ENCODE results near the gene ESPL1. TPM values are rescaled to one million over a fixed set of nuclear protein-coding genes. Genes with fewer than 3 reads are reported as not detected.

Gene ESPL1
- total RNA-seq, 2 experiments from 2014 or later, result 78.2 to 121 TPM

GRCh38 chr12:53227836-53228235 is 40.3 kb upstream of the ESPL1 start:
- no peak for DNase-seq (ENCODE audit: low spot score)
- no peaks in the 10 kb centered on the region for H3K79me2 ChIP-seq (ENCODE audit: insufficient read depth, low read depth, low read length)
- no peaks in the 10 kb centered on the region for H3K36me3 ChIP-seq (ENCODE audit: insufficient read depth, low read length)
- TF ChIP-seq EZH2phosphoT487 (IDR thresholded peaks at IDR 0.05; ENCODE audit: borderline replicate concordance, low read depth, low read length), result no peak
- no peak for TF ChIP-seq CTCF (conservative IDR thresholded peaks at IDR 0.05; ENCODE audit: low read length)
- H3K9me3 ChIP-seq (ENCODE audit: low read length), result no peaks in the 10 kb centered on the region
- no peaks in the 10 kb centered on the region for H4K20me1 ChIP-seq (ENCODE audit: insufficient read depth, low read length)
- no peak overlapping the region for H2AFZ ChIP-seq (ENCODE audit: low read length)
- peaks cover 27% of the 10 kb centered on the region for H3K4me1 ChIP-seq (ENCODE audit: insufficient read depth, low read length, poor library complexity, severe bottlenecking)
- H3K4me3 ChIP-seq (ENCODE audit: low read depth, low read length, poor library complexity, severe bottlenecking), result no peak overlapping the region
- intact Hi-C loops (cut with micrococcal nuclease; ENCODE audit: unreplicated experiment), result no loop called here
- H3K4me2 ChIP-seq (ENCODE audit: low read length), result no peak overlapping the region
- ChIA-PET POLR2A (no interaction called here), CTCF (ENCODE audit: unreplicated experiment) (interaction anchor here (0.7 kb wide), 1 partner anchor 24 kb away, joined by 3 read pairs; no protein-coding TSS in a partner anchor)
- no peak overlapping the region for H3K27ac ChIP-seq (ENCODE audit: low read depth, low read length, poor library complexity, severe bottlenecking)
- H3K9me2 ChIP-seq (ENCODE audit: insufficient read depth, low read length), result no peaks in the 10 kb centered on the region
- BruUV-seq (replicated peaks), result no TSS peak

- DNase-seq (ENCODE audit: low spot score), result no peak
- no peak overlapping the region for H3K27ac ChIP-seq (ENCODE audit: low read depth, low read length, poor library complexity, severe bottlenecking)
- BruUV-seq (replicated peaks), result no TSS peak
- intact Hi-C loops (cut with micrococcal nuclease; ENCODE audit: unreplicated experiment), result no loop called here
- no peak overlapping the region for H3K4me2 ChIP-seq (ENCODE audit: low read length)
- H3K36me3 ChIP-seq (ENCODE audit: insufficient read depth, low read length), result no peaks in the 10 kb centered on the region
- no peaks in the 10 kb centered on the region for H3K9me2 ChIP-seq (ENCODE audit: insufficient read depth, low read length)
- H3K9me3 ChIP-seq (ENCODE audit: low read length), result no peaks in the 10 kb centered on the region
- no peak overlapping the region for H2AFZ ChIP-seq (ENCODE audit: low read length)
- no peaks in the 10 kb centered on the region for H3K79me2 ChIP-seq (ENCODE audit: insufficient read depth, low read depth, low read length)
- TF ChIP-seq EZH2phosphoT487 (IDR thresholded peaks at IDR 0.05; ENCODE audit: borderline replicate concordance, low read depth, low read length) (no peak), CTCF (conservative IDR thresholded peaks at IDR 0.05; ENCODE audit: low read length) (no peak)
- H3K4me3 ChIP-seq (ENCODE audit: low read depth, low read length, poor library complexity, severe bottlenecking), result no peak overlapping the region
- peaks cover 12% of the 10 kb centered on the region for H3K4me1 ChIP-seq (ENCODE audit: insufficient read depth, low read length, poor library complexity, severe bottlenecking)
- ChIA-PET POLR2A (interaction anchor here (0.5 kb wide), 1 partner anchor 9 kb away, joined by 3 read pairs; no protein-coding TSS in a partner anchor), CTCF (ENCODE audit: unreplicated experiment) (no interaction called here)
- no peaks in the 10 kb centered on the region for H4K20me1 ChIP-seq (ENCODE audit: insufficient read depth, low read length)
Measured at GRCh38 chr12:53229454-53229853, 38.6 kb upstream of the ESPL1 start.

DNA sequence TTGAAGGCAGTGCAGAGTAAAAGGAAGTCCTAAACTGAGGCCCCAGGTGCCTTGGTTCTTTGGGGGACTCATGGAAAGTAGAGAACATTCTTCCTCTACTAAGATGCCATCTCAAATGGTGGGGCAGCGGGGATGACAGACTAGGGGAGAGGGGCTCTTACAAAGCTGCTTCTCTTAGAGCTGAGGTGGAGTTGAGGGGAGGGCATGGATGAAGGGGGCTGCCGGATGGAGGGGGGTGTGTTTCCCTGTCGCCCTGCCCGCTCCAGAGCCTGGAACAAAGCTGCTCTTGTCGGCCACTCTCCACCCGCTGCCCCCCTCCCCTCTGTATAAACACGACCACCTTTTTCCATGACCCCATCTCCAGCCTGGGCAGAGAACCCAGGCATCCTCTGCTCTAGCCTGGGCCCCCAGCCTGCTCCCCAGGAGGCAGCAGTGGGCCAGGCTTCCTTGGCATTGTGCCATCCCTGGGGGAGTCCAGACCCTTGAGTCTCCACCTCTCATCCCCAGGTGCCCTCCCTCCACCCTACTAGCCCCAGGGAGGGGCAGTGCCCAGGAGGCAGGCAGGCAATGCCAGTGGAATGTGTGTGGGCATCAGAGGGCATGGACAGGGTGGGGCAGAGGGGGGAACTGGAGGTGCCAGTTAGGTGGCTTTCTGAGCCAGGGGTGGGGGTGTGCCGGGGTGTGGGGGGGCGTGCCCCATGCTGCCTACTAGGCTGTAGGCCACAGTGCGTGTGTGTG is 37.8 kb upstream of the ESPL1 start:
- Histone ChIP-seq H3K36me3 (ENCODE audit: insufficient read depth, low read length) (no peaks in the 10 kb centered on the region), H3K4me3 (ENCODE audit: low read depth, low read length, poor library complexity, severe bottlenecking) (no peak overlapping the region), H3K79me2 (ENCODE audit: insufficient read depth, low read depth, low read length) (no peaks in the 10 kb centered on the region), H4K20me1 (ENCODE audit: insufficient read depth, low read length) (no peaks in the 10 kb centered on the region), H3K4me2 (ENCODE audit: low read length) (no peak overlapping the region), H3K4me1 (ENCODE audit: insufficient read depth, low read length, poor library complexity, severe bottlenecking) (peaks cover 12% of the 10 kb centered on the region), H3K27ac (ENCODE audit: low read depth, low read length, poor library complexity, severe bottlenecking) (no peak overlapping the region), H2AFZ (ENCODE audit: low read length) (no peak overlapping the region), H3K9me3 (ENCODE audit: low read length) (no peaks in the 10 kb centered on the region), H3K9me2 (ENCODE audit: insufficient read depth, low read length) (no peaks in the 10 kb centered on the region)
- BruUV-seq (replicated peaks), result no TSS peak
- no peak for DNase-seq (ENCODE audit: low spot score)
- TF ChIP-seq CTCF (conservative IDR thresholded peaks at IDR 0.05; ENCODE audit: low read length) (no peak), EZH2phosphoT487 (IDR thresholded peaks at IDR 0.05; ENCODE audit: borderline replicate concordance, low read depth, low read length) (no peak)
- ChIA-PET CTCF (ENCODE audit: unreplicated experiment) (no interaction called here), POLR2A (no interaction called here)
- intact Hi-C loops (cut with micrococcal nuclease; ENCODE audit: unreplicated experiment), result no loop called here

All from OCI-LY7 (cell line).